Neuronal stem cell (in vitro differentiated cells): Measurements from ENCODE around the gene SRSF9.

ENCODE experiments used
- DNase-seq: peaks from one replicate; pipeline ENCODE4 v3.0.0-alpha.2; 2013; ENCODE audit warnings: low spot score
- H2AFZ ChIP-seq: one replicate; pipeline ENCODE4 v1.6.1; 2013; ENCODE audit warnings: mild to moderate bottlenecking, low read length, inconsistent platforms
- H2AK5ac ChIP-seq: 2 replicates; pipeline ENCODE4 v1.6.1; 2013; ENCODE audit warnings: low read depth, mild to moderate bottlenecking, inconsistent platforms, low read length, moderate library complexity, mixed read lengths
- H2BK120ac ChIP-seq: 2 replicates; pipeline ENCODE4 v1.6.1; 2013; ENCODE audit warnings: low read depth, mild to moderate bottlenecking, inconsistent platforms, low read length, moderate library complexity, mixed read lengths
- H2BK12ac ChIP-seq: one replicate; pipeline ENCODE4 v1.6.1; 2013; ENCODE audit warnings: low read length, inconsistent platforms
- H2BK15ac ChIP-seq: 2 replicates; pipeline ENCODE4 v1.6.1; 2013; ENCODE audit warnings: mild to moderate bottlenecking, low read length, inconsistent platforms, mixed read lengths
- H2BK5ac ChIP-seq: one replicate; pipeline ENCODE4 v1.6.1; 2013; ENCODE audit warnings: inconsistent platforms, mild to moderate bottlenecking, low read length, moderate library complexity
- H3K14ac ChIP-seq: one replicate; pipeline ENCODE4 v1.6.1; 2013; ENCODE audit warnings: low read length, inconsistent platforms
- H3K18ac ChIP-seq: 2 replicates; pipeline ENCODE4 v1.6.1; 2013; ENCODE audit warnings: low read length, inconsistent platforms
- H3K23ac ChIP-seq: 2 replicates; pipeline ENCODE4 v1.6.1; 2013; ENCODE audit warnings: low read depth, mild to moderate bottlenecking, mixed read lengths, low read length, inconsistent platforms; ENCODE audit not compliant: poor library complexity
- H3K27ac ChIP-seq: replicated peaks from 3 replicates; pipeline ENCODE4 v1.5.1; 2013; ENCODE audit warnings: low read length, inconsistent platforms
- H3K27me3 ChIP-seq, 3 experiments: 2 replicates each; pipeline ENCODE4 v1.6.1; 2013; ENCODE audit warnings: low read length in 3 of 3, mild to moderate bottlenecking in 2 of 3, inconsistent platforms in 1 of 3, low read depth in 1 of 3, mixed read lengths in 1 of 3, moderate library complexity in 1 of 3; ENCODE audit not compliant: control insufficient read depth in 3 of 3, insufficient read depth in 3 of 3
- H3K36me3 ChIP-seq, 2 donors: replicated peaks in 1 of 2; 2 replicates each; pipeline ENCODE4 v1.6.1; 2013; ENCODE audit warnings: low read length in 2 of 2; ENCODE audit not compliant: control insufficient read depth in 2 of 2, insufficient read depth in 2 of 2
- H3K4ac ChIP-seq: 2 replicates; pipeline ENCODE4 v1.6.1; 2013; ENCODE audit warnings: inconsistent platforms, mild to moderate bottlenecking, low read length, moderate library complexity
- H3K4me1 ChIP-seq, 2 donors: 1 replicate in 1 of 2; 2 replicates in 1 of 2; pipeline ENCODE4 v1.6.1; 2013; ENCODE audit warnings: low read length in 2 of 2, low read depth in 1 of 2; ENCODE audit not compliant: control insufficient read depth in 2 of 2, insufficient read depth in 1 of 2
- H3K4me2 ChIP-seq: one replicate; pipeline ENCODE4 v1.6.1; 2013; ENCODE audit warnings: mild to moderate bottlenecking, low read length, inconsistent platforms; ENCODE audit not compliant: insufficient read depth, poor library complexity, severe bottlenecking
- H3K4me3 ChIP-seq, 2 donors: 2 replicates each; pipeline ENCODE4 v1.5.1; 2013; ENCODE audit warnings: low read length in 2 of 2, mild to moderate bottlenecking in 2 of 2, inconsistent platforms in 1 of 2, moderate library complexity in 1 of 2
- H3K79me1 ChIP-seq: one replicate; pipeline ENCODE4 v1.6.1; 2013; ENCODE audit warnings: low read depth, mild to moderate bottlenecking, inconsistent platforms, low read length, moderate library complexity
- H3K9ac ChIP-seq: one replicate; pipeline ENCODE4 v1.6.1; 2013; ENCODE audit warnings: mild to moderate bottlenecking, low read depth, low read length, inconsistent platforms; ENCODE audit not compliant: poor library complexity
- H3K9me3 ChIP-seq, 2 donors: replicated peaks in 1 of 2; 2 replicates each; pipeline versions ENCODE3 to v1.6.1; 2013; ENCODE audit warnings: low read length in 2 of 2, mild to moderate bottlenecking in 2 of 2, inconsistent platforms in 1 of 2, low read depth in 1 of 2, mixed read lengths in 1 of 2, moderate library complexity in 1 of 2; ENCODE audit not compliant: control insufficient read depth in 2 of 2, insufficient read depth in 1 of 2
- H4K8ac ChIP-seq: one replicate; pipeline ENCODE4 v1.6.1; 2013; ENCODE audit warnings: low read depth, mild to moderate bottlenecking, inconsistent platforms, low read length, moderate library complexity
- H4K91ac ChIP-seq: one replicate; pipeline ENCODE4 v1.6.1; 2013; ENCODE audit warnings: low read length, low read depth, mild to moderate bottlenecking, inconsistent platforms; ENCODE audit not compliant: poor library complexity
- WGBS, 2 donors: extraction: QIAGEN DNeasy Blood & Tissue Kit; methylation state at CpG; one replicate each; pipeline ENCODE4 v1.1.7; 2013; ENCODE audit warnings: missing lambda C conversion rate in 2 of 2, mixed read lengths in 1 of 2; ENCODE audit not compliant: insufficient read length in 2 of 2, insufficient replicate concordance in 1 of 2; ENCODE audit errors: extremely low coverage in 2 of 2; 5-methylcytosine and 5-hydroxymethylcytosine counted together

Gene SRSF9

DNA sequence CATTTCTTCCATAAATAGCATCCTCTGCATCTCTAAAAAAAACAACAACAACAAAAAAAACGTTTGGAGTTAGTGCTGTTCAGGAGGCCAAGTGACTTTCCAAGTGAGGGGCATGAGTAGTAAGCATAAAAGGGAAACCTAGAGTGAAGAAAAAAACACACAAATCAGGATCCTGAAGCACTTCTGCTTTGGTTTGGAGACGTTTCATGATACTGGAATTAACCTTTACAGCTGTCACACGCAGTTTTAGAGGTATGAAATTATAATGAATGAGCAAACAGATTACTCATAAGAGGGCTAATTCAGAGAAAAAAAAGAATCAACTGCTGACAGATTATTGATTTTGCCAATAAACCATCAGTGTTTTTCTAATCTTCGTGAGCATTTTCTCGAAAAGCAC lies 3.8 kb downstream of the SRSF9 start:
- no CpG with 5 or more reads among the region's 5 CpGs for WGBS, 2 donors
- no peak overlapping the region for H3K14ac ChIP-seq
- no peak overlapping the region for H2BK15ac ChIP-seq
- no peak overlapping the region for H3K23ac ChIP-seq
- H3K36me3 ChIP-seq = peaks cover 42 to 70% of the 10 kb centered on the region in 2 donors
- no peak overlapping the region for H3K4ac ChIP-seq
- no peak overlapping the region for H2BK12ac ChIP-seq
- no peak overlapping the region for H3K18ac ChIP-seq
- no peaks in the 10 kb centered on the region for H3K27me3 ChIP-seq
- DNase-seq = no peak
- no peak overlapping the region for H3K27ac ChIP-seq
- no peak overlapping the region for H3K4me2 ChIP-seq
- no peak overlapping the region for H4K8ac ChIP-seq
- no peak overlapping the region for H4K91ac ChIP-seq
- no peak overlapping the region for H3K4me3 ChIP-seq
- no peak overlapping the region for H2BK120ac ChIP-seq
- H3K4me1 ChIP-seq = peaks cover 2 to 7% of the 10 kb centered on the region in 2 donors
- H2AK5ac ChIP-seq = no peak overlapping the region
- no peak overlapping the region for H2AFZ ChIP-seq
- no peaks in the 10 kb centered on the region for H3K9me3 ChIP-seq
- no peak overlapping the region for H3K9ac ChIP-seq
- H2BK5ac ChIP-seq = no peak overlapping the region
- H3K79me1 ChIP-seq = peaks cover 5% of the 10 kb centered on the region

DNA sequence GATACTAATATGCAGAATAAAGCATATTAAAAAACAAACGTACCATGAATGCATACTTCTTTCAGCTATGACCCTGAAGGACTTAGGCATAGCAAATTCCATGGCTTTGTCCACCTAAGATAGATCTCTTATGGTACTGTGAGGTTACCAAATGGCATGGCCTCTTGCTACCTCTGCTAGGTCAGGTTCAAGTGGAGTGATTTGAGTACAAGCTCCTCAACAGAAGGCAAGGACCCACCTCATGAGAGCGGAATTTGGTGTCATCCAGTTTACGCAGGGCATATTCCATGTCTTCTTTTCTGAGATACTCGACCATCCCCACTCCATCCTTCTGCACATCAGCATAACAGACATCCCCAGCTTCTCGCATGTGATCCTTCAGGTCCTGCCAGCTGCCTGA lies 5.8 kb downstream of the SRSF9 start:
- peaks cover 0 to 3% of the 10 kb centered on the region in 2 donors for H3K4me1 ChIP-seq
- H3K23ac ChIP-seq = no peak overlapping the region
- no peak overlapping the region for H2AFZ ChIP-seq
- no peak overlapping the region for H3K4me3 ChIP-seq
- no peak overlapping the region for H2AK5ac ChIP-seq
- peaks cover 51 to 88% of the 10 kb centered on the region in 2 donors for H3K36me3 ChIP-seq
- no peak overlapping the region for H3K4me2 ChIP-seq
- H3K79me1 ChIP-seq = peaks cover 2% of the 10 kb centered on the region
- H2BK120ac ChIP-seq = no peak overlapping the region
- H3K14ac ChIP-seq = no peak overlapping the region
- DNase-seq = no peak
- no peak overlapping the region for H2BK15ac ChIP-seq
- no peak overlapping the region for H3K9ac ChIP-seq
- no peak overlapping the region for H2BK5ac ChIP-seq
- WGBS, 2 donors = no CpG with 5 or more reads among the region's 5 CpGs
- H3K27me3 ChIP-seq = no peaks in the 10 kb centered on the region
- H4K91ac ChIP-seq = no peak overlapping the region
- H3K27ac ChIP-seq = no peak overlapping the region
- no peak overlapping the region for H3K4ac ChIP-seq
- no peak overlapping the region for H2BK12ac ChIP-seq
- H4K8ac ChIP-seq = no peak overlapping the region
- H3K9me3 ChIP-seq = no peaks in the 10 kb centered on the region
- H3K18ac ChIP-seq = no peak overlapping the region

DNA sequence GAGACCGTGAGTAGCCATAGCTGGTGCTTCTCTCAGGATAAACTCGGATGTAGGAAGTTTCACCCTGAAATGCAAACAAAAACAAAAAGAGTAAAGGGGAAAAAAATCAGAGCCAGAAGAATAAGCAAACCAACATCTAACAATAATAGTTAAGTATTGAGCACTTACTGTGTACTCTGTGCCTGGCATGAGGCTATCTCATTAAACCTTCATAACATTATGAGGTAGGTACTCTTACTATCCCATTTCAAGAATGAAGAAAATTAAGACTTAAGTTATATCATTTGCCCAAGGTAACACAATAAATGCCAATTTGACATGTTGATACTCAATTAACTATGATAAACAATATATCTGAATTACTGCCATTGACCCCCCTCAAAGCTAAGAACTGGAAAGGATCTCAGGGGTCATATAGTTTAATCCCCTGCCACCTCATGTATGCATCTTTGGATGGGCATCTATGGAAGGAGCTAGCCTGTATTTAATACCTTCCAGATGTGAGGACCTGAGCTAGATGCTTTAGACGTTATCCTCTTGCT lies 7.4 kb downstream of the SRSF9 start:
- peaks cover 0 to 3% of the 10 kb centered on the region in 2 donors for H3K4me1 ChIP-seq
- H3K14ac ChIP-seq = no peak overlapping the region
- no peaks in the 10 kb centered on the region for H3K27me3 ChIP-seq
- H2BK12ac ChIP-seq = no peak overlapping the region
- no peak overlapping the region for H4K91ac ChIP-seq
- H3K23ac ChIP-seq = no peak overlapping the region
- peaks cover 2% of the 10 kb centered on the region for H3K79me1 ChIP-seq
- no peak overlapping the region for H3K4ac ChIP-seq
- no peak overlapping the region for H3K18ac ChIP-seq
- no CpG with 5 or more reads among the region's 3 CpGs for WGBS, 2 donors
- H2BK5ac ChIP-seq = no peak overlapping the region
- no peak overlapping the region for H2BK15ac ChIP-seq
- H2AFZ ChIP-seq = no peak overlapping the region
- no peak overlapping the region for H3K4me3 ChIP-seq
- no peak overlapping the region for H2BK120ac ChIP-seq
- DNase-seq = no peak
- no peak overlapping the region for H2AK5ac ChIP-seq
- H3K36me3 ChIP-seq = peaks cover 56 to 97% of the 10 kb centered on the region in 2 donors
- H3K4me2 ChIP-seq = no peak overlapping the region
- H3K9me3 ChIP-seq = no peaks in the 10 kb centered on the region
- no peak overlapping the region for H4K8ac ChIP-seq
- H3K9ac ChIP-seq = no peak overlapping the region
- no peak overlapping the region for H3K27ac ChIP-seq

DNA sequence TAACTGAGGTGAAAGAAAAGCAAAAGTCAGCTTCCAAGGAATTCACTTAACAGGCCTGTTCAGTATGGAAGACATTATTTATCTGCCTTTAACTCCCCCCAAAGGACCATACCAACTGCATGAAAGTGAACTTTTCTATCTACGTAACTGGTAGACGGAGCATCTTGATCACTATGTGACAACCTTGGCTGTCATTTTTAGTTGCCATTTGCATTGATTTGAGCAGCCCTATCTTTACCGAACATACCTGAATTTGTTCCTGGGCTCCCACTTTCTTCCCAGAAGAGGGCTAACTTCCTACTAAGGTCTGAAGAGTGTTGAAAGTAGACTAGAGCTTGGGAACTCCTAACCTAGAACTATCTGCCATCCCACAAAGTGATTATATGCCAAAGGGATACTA lies 9.4 kb downstream of the SRSF9 start:
- Histone ChIP-seq H3K36me3 (peaks cover 53 to 96% of the 10 kb centered on the region in 2 donors), H3K23ac (no peak overlapping the region), H2BK15ac (no peak overlapping the region), H3K4me1 (no peaks in the 10 kb centered on the region), H3K4ac (no peak overlapping the region), H2BK12ac (no peak overlapping the region), H3K9ac (no peak overlapping the region), H4K8ac (no peak overlapping the region), H2BK120ac (no peak overlapping the region), H3K27me3 (no peaks in the 10 kb centered on the region), H3K14ac (no peak overlapping the region), H2AFZ (no peak overlapping the region), H2BK5ac (no peak overlapping the region), H3K27ac (no peak overlapping the region), H3K4me3 (no peak overlapping the region), H3K79me1 (peaks cover 2% of the 10 kb centered on the region), H3K18ac (no peak overlapping the region), H3K9me3 (no peaks in the 10 kb centered on the region), H4K91ac (no peak overlapping the region), H3K4me2 (no peak overlapping the region), H2AK5ac (no peak overlapping the region)
- WGBS, 2 donors = no CpG with 5 or more reads among the region's 3 CpGs
- DNase-seq = no peak
